Fibroblast of the aortic adventitia (primary cell): ENCODE results near the gene RNF11. TPM values are rescaled to one million over a fixed set of nuclear protein-coding genes. Genes with fewer than 3 reads are reported as not detected.
A peak's percentile ranks its signal among the peaks of the same experiment; 100 is the strongest.
"Not testable (repeated sequence)": the region's sequence is repeated elsewhere in the genome, so short reads cannot be mapped to it uniquely, and the experiment has no call there.

Experiments
- DNase-seq: peaks from one replicate; pipeline ENCODE4 v3.0.0-alpha.2; 2010; ENCODE audit warnings: low read depth
- H3K4me3 ChIP-seq: 2 replicates; pipeline ENCODE4 v1.5.1; 2011; ENCODE audit warnings: low read depth, mild to moderate bottlenecking, control low read depth, low read length, moderate library complexity
- CTCF ChIP-seq: IDR thresholded peaks from 2 replicates; pipeline ENCODE4 v1.5.1; 2011; ENCODE audit warnings: mild to moderate bottlenecking, low read length, control low read depth, inconsistent platforms; ENCODE audit not compliant: insufficient read depth
- total RNA-seq: library from RNA; depleted of rRNA; stranded (reverse); fragments of >200 nt; gene quantifications from 2 replicates; pipeline ENCODE4 v1.2.3, GENCODE V29; 2012; ENCODE audit warnings: low replicate concordance

The RNF11 gene
- total RNA-seq, 1 donor: 112 TPM

GRCh38 chr1:51247022-51247421 lies 10.9 kb downstream of the RNF11 start:
- no peak for TF ChIP-seq CTCF
- no peak overlapping the region for H3K4me3 ChIP-seq
- DNase-seq: no peak

GRCh38 chr1:51247499-51247898 lies 11.4 kb downstream of the RNF11 start:
- DNase-seq: no peak
- H3K4me3 ChIP-seq: no peak overlapping the region
- no peak for TF ChIP-seq CTCF

GRCh38 chr1:51249445-51249844 lies 13.4 kb downstream of the RNF11 start:
- TF ChIP-seq CTCF: no peak
- no peak overlapping the region for H3K4me3 ChIP-seq
- no peak for DNase-seq

GRCh38 chr1:51250729-51251128 lies 14.7 kb downstream of the RNF11 start:
- not testable (repeated sequence) for H3K4me3 ChIP-seq, DNase-seq

- not testable (repeated sequence) for DNase-seq, H3K4me3 ChIP-seq
Observed at GRCh38 chr1:51251165-51251564, 15.1 kb downstream of the RNF11 start.

GRCh38 chr1:51252366-51252765 lies 16.3 kb downstream of the RNF11 start:
- no peak overlapping the region for H3K4me3 ChIP-seq
- TF ChIP-seq CTCF: no peak
- DNase-seq: no peak

- no peak for TF ChIP-seq CTCF
- peak; percentile 51 for DNase-seq
- no peak overlapping the region for H3K4me3 ChIP-seq
Observed at GRCh38 chr1:51253691-51254090, 17.6 kb downstream of the RNF11 start.

- DNase-seq: no peak
- no peak for TF ChIP-seq CTCF
- no peak overlapping the region for H3K4me3 ChIP-seq
Observed at GRCh38 chr1:51255331-51255730, 19.3 kb downstream of the RNF11 start.
